Testis (tissue), 3 donors: ENCODE data around the gene RNF126. TPM values are rescaled to one million over a fixed set of nuclear protein-coding genes. Genes with fewer than 3 reads are reported as not detected.

Experiments used
- DNase-seq: peaks from one replicate; pipeline ENCODE4 v3.0.0-alpha.2; 2019
- H3K27ac ChIP-seq, 2 donors: fragments of 200-600 bp; sonication (generic); one replicate each; pipeline ENCODE4 v1.5.1; 2019
- H3K27me3 ChIP-seq: fragments of 200-600 bp; sonication (generic); one replicate; pipeline ENCODE4 v1.5.1; 2019
- H3K36me3 ChIP-seq: fragments of 200-600 bp; sonication (generic); one replicate; pipeline ENCODE4 v1.5.1; 2017; ENCODE audit warnings: low read depth; ENCODE audit errors: missing control alignments
- H3K4me1 ChIP-seq: fragments of 200-600 bp; sonication (generic); one replicate; pipeline ENCODE4 v1.5.1; 2019
- H3K4me3 ChIP-seq, 2 donors: fragments of 200-600 bp; sonication (generic); one replicate each; pipeline ENCODE4 v1.5.1; 2017 to 2019
- H3K9me3 ChIP-seq: fragments of 200-600 bp; sonication (generic); one replicate; pipeline ENCODE4 v1.5.1; 2017
- CTCF ChIP-seq, 3 experiments: fragments of 450-650 bp in 2 of 3; fragments of 200-600 bp in 1 of 3; sonication (generic) in 1 of 3; IDR thresholded peaks; one replicate each; pipeline ENCODE4 v1.5.1; 2016 to 2019; ENCODE audit warnings: antibody characterized with exemption in 3 of 3, mild to moderate bottlenecking in 2 of 3, moderate library complexity in 1 of 3
- POLR2A ChIP-seq: fragments of 450-650 bp; IDR thresholded peaks from one replicate; pipeline ENCODE4 v1.6.1; 2017; ENCODE audit warnings: antibody characterized with exemption, mild to moderate bottlenecking, moderate library complexity
- WGBS, 2 donors: methylation state at CpG; one replicate each; pipeline ENCODE4 v1.1.5; 2018; 5-methylcytosine and 5-hydroxymethylcytosine counted together
- intact Hi-C: fragments of 100-400 bp; cut with DNase I; formaldehyde crosslinking; loops from one replicate; pipeline ENCODE4 v1.15.1; 2023; ENCODE audit warnings: low total_unique reads
- polyA plus RNA-seq: library from polyadenylated mRNA; stranded (reverse); fragments of 350-450 nt; fragmentation: Illumina TruSeq; extraction: RNeasy Lipid Tissue Mini Kit (QIAGEN cat#74804); gene quantifications from one replicate; pipeline ENCODE4 v1.2.3, GENCODE V29; 2014; ENCODE audit warnings: low read depth, low replicate concordance; ENCODE audit not compliant: insufficient read depth
- total RNA-seq, 2 donors: library from RNA; depleted of rRNA; stranded (reverse); fragments of >200 nt; gene quantifications; one replicate each; pipeline ENCODE4 v1.2.3, GENCODE V29; 2016

Gene RNF126
- total and polyA plus RNA-seq, 3 donors from 2014 or later: 107 to 158 (median 148) TPM

GRCh38 chr19:651991-652390 is 11.0 kb downstream of the RNF126 start:
- Histone ChIP-seq H3K9me3 (no peaks in the 10 kb centered on the region), H3K4me3 (no peak overlapping the region), H3K27me3 (no peaks in the 10 kb centered on the region), H3K4me1 (no peaks in the 10 kb centered on the region), H3K36me3 (no peaks in the 10 kb centered on the region), H3K27ac (no peak overlapping the region)
- no peak for TF ChIP-seq CTCF (IDR thresholded peaks at IDR 0.05)
- TF ChIP-seq POLR2A: no peak
- intact Hi-C loops: no loop called here
- 89 to 93% methylated on average over 15 to 23 of the region's 24 CpGs for WGBS, 2 donors
- DNase-seq: no peak

- TF ChIP-seq CTCF (IDR thresholded peaks at IDR 0.05) (no peak), POLR2A (no peak)
- no peak overlapping the region for H3K27ac ChIP-seq
- 90 to 92% methylated on average over 42 to 58 of the region's 58 CpGs for WGBS, 2 donors
- intact Hi-C loops: no loop called here
- no peaks in the 10 kb centered on the region for H3K4me1 ChIP-seq
- H3K9me3 ChIP-seq: no peaks in the 10 kb centered on the region
- H3K36me3 ChIP-seq: no peaks in the 10 kb centered on the region
- no peak overlapping the region for H3K4me3 ChIP-seq
- no peaks in the 10 kb centered on the region for H3K27me3 ChIP-seq
- DNase-seq: no peak
Observed at GRCh38 chr19:651114-651818, 11.7 kb downstream of the RNF126 start.

- Histone ChIP-seq H3K27ac (no peak overlapping the region), H3K27me3 (no peaks in the 10 kb centered on the region), H3K4me1 (no peaks in the 10 kb centered on the region), H3K36me3 (no peaks in the 10 kb centered on the region), H3K4me3 (no peak overlapping the region), H3K9me3 (no peaks in the 10 kb centered on the region)
- intact Hi-C loops: no loop called here
- WGBS, 2 donors: 85 to 97% methylated on average over 2 to 11 of the region's 11 CpGs
- TF ChIP-seq POLR2A (no peak), CTCF (IDR thresholded peaks at IDR 0.05) (no peak)
- DNase-seq: no peak
Observed at GRCh38 chr19:650121-650520, 12.9 kb downstream of the RNF126 start.

- WGBS, 2 donors: 90 to 93% methylated on average over 8 to 53 of the region's 53 CpGs
- no peaks in the 10 kb centered on the region for H3K9me3 ChIP-seq
- TF ChIP-seq CTCF (IDR thresholded peaks at IDR 0.05) (no peak), POLR2A (no peak)
- H3K27ac ChIP-seq: no peak overlapping the region
- no peak for DNase-seq
- no peak overlapping the region for H3K4me3 ChIP-seq
- H3K36me3 ChIP-seq: no peaks in the 10 kb centered on the region
- intact Hi-C loops: no loop called here
- no peaks in the 10 kb centered on the region for H3K4me1 ChIP-seq
- H3K27me3 ChIP-seq: no peaks in the 10 kb centered on the region
Observed at GRCh38 chr19:648904-649801, 13.9 kb downstream of the RNF126 start.
